Glutamatergic neuron (in vitro differentiated cells): Measurements from ENCODE around the gene ADGRG6. TPM values are rescaled to one million over a fixed set of nuclear protein-coding genes. Genes with fewer than 3 reads are reported as not detected.

Source experiments
- DNase-seq: peaks from one replicate; pipeline ENCODE4 v3.0.0; 2022
- H3K27ac Mint-ChIP-seq: one replicate; pipeline ENCODE4 v1.8.0; 2020; ENCODE audit warnings: mild to moderate bottlenecking, mixed read lengths, inconsistent platforms; ENCODE audit not compliant: unreplicated experiment
- H3K27me3 Mint-ChIP-seq: one replicate; pipeline ENCODE4 v1.8.0; 2020; ENCODE audit warnings: mild to moderate bottlenecking, moderate library complexity, mixed read lengths, inconsistent platforms; ENCODE audit not compliant: unreplicated experiment
- H3K36me3 Mint-ChIP-seq: one replicate; pipeline ENCODE4 v1.8.0; 2020; ENCODE audit warnings: mild to moderate bottlenecking, mixed read lengths, inconsistent platforms; ENCODE audit not compliant: unreplicated experiment
- H3K4me1 Mint-ChIP-seq: one replicate; pipeline ENCODE4 v1.8.0; 2020; ENCODE audit warnings: mild to moderate bottlenecking, low read depth, mixed read lengths, inconsistent platforms; ENCODE audit not compliant: unreplicated experiment
- H3K4me3 Mint-ChIP-seq: one replicate; pipeline ENCODE4 v1.8.0; 2020; ENCODE audit warnings: mild to moderate bottlenecking, mixed read lengths, inconsistent platforms; ENCODE audit not compliant: unreplicated experiment
- H3K9me3 Mint-ChIP-seq: one replicate; pipeline ENCODE4 v1.8.0; 2020; ENCODE audit warnings: mild to moderate bottlenecking, moderate library complexity, mixed read lengths, inconsistent platforms; ENCODE audit not compliant: unreplicated experiment
- CTCF ChIP-seq: fragments of 200-600 bp; sonication (generic); IDR thresholded peaks from one replicate; pipeline ENCODE4 v1.5.0; 2021; ENCODE audit not compliant: partially characterized antibody, unreplicated experiment
- total RNA-seq: library from RNA; stranded (reverse); fragmentation: NEBNext Ultra II Directional; extraction: Animal tissue kit (Norgen Biotek cat#: 25700); gene quantifications from one replicate; pipeline ENCODE4 v1.2.1, GENCODE V29; 2021; ENCODE audit not compliant: unreplicated experiment

The ADGRG6 gene
- total RNA-seq, 1 donor from 2014 or later: not detected

GRCh38 chr6:142318714-142319113 lies 16.9 kb downstream of the ADGRG6 start:
- H3K27me3 Mint-ChIP-seq: no peaks in the 10 kb centered on the region
- TF ChIP-seq CTCF: no peak

DNA sequence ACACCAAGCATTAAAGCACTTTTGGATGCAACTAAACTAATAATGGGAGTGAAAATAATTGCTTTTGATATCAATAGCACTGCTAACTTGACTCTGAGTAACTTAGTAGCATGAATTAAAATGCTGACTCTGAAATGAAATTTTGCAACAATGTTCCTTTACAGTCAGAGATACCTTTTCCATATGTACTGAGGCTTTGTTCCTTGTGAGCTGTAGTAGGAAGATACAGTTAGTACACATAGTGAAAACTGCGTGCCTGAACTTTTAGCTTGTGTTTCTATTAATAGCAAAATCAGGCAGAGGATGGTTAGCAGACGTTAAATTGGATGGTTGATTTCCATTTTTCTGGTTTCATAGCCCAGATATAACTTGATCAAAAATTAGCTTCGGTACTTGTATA lies 18.6 kb downstream of the ADGRG6 start:
- DNase-seq: no peak
- H3K4me3 Mint-ChIP-seq: no peak overlapping the region
- H3K4me1 Mint-ChIP-seq: peaks cover 7% of the 10 kb centered on the region
- no peaks in the 10 kb centered on the region for H3K27me3 Mint-ChIP-seq
- no peak overlapping the region for H3K27ac Mint-ChIP-seq
- no peak for TF ChIP-seq CTCF
- no peaks in the 10 kb centered on the region for H3K36me3 Mint-ChIP-seq
- no peaks in the 10 kb centered on the region for H3K9me3 Mint-ChIP-seq

More at GRCh38 chr6:142318714-142319113, 16.9 kb downstream of the ADGRG6 start:
- H3K27ac Mint-ChIP-seq: no peak overlapping the region
- H3K4me1 Mint-ChIP-seq: peaks cover under 1% of the 10 kb centered on the region
- DNase-seq: no peak
- H3K4me3 Mint-ChIP-seq: no peak overlapping the region
- H3K9me3 Mint-ChIP-seq: no peaks in the 10 kb centered on the region
- no peaks in the 10 kb centered on the region for H3K36me3 Mint-ChIP-seq

GRCh38 chr6:142321451-142321850 lies 19.6 kb downstream of the ADGRG6 start:
- no peak overlapping the region for H3K4me3 Mint-ChIP-seq
- H3K27ac Mint-ChIP-seq: no peak overlapping the region
- no peaks in the 10 kb centered on the region for H3K9me3 Mint-ChIP-seq
- H3K27me3 Mint-ChIP-seq: no peaks in the 10 kb centered on the region
- no peak for TF ChIP-seq CTCF
- no peaks in the 10 kb centered on the region for H3K36me3 Mint-ChIP-seq
- H3K4me1 Mint-ChIP-seq: peaks cover 7% of the 10 kb centered on the region
- DNase-seq: no peak

DNA sequence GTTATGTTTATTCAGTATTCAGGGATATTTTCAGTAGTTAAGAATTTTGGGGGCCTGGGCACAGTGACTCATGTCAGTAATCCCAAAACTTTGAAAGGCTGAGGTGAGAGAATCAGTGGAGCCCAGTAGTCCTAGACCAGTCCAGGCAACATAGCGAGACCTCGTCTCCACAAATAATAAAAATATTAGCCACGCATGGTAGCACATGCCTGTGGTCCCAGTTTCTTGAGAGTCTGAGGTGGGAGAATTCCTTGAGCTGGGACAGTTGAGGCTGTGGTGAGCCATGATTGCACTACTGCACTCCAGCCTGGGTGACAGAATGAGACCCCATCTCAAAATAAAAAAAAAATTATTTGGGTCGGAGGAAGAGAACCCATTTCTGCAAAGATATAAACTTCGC lies 20.3 kb downstream of the ADGRG6 start:
- no peaks in the 10 kb centered on the region for H3K36me3 Mint-ChIP-seq
- H3K9me3 Mint-ChIP-seq: no peaks in the 10 kb centered on the region
- no peaks in the 10 kb centered on the region for H3K27me3 Mint-ChIP-seq
- H3K4me3 Mint-ChIP-seq: no peak overlapping the region
- TF ChIP-seq CTCF: no peak
- peaks cover 7% of the 10 kb centered on the region for H3K4me1 Mint-ChIP-seq
- no peak for DNase-seq
- H3K27ac Mint-ChIP-seq: no peak overlapping the region

DNA sequence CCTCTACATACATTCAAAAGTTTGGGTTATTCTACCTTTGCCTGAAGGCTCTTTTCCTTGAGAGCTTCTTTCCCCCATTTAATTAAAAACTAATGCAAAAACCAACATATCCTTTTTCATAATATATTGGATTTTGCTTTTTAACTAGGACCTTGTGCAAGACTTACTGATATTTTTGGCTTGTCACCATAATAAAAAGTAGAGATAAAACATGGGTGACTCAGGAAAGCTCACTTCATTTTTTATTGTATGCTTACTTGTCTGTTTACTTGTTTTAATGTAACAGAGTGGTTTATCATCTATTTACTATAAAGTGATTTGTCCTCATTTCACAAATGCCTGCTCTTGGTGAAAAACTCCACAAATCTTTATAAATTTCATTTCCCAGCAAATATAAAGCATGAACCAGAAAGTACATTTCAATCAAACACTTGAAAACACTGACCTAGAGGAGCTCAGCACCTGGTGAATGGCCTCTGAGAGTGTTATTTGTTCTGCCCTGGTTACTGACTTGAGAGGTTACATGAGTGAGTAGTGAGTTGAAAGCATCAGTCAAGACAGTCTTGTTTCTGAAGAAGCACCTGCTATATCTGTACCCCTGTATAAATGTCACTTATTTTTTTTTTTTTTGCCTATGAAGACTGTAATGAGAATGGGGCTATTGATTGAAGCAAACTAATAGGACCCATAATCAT lies 20.8 kb downstream of the ADGRG6 start:
- H3K36me3 Mint-ChIP-seq: no peaks in the 10 kb centered on the region
- H3K4me3 Mint-ChIP-seq: no peak overlapping the region
- no peaks in the 10 kb centered on the region for H3K27me3 Mint-ChIP-seq
- no peak for DNase-seq
- H3K9me3 Mint-ChIP-seq: no peaks in the 10 kb centered on the region
- no peak overlapping the region for H3K27ac Mint-ChIP-seq
- peaks cover 7% of the 10 kb centered on the region for H3K4me1 Mint-ChIP-seq
- no peak for TF ChIP-seq CTCF
